ENCODE data around the gene BMPR1A.
"Not testable (repeated sequence)": the region's sequence is repeated elsewhere in the genome, so short reads cannot be mapped to it uniquely, and the experiment has no call there.

Gene BMPR1A

DNA sequence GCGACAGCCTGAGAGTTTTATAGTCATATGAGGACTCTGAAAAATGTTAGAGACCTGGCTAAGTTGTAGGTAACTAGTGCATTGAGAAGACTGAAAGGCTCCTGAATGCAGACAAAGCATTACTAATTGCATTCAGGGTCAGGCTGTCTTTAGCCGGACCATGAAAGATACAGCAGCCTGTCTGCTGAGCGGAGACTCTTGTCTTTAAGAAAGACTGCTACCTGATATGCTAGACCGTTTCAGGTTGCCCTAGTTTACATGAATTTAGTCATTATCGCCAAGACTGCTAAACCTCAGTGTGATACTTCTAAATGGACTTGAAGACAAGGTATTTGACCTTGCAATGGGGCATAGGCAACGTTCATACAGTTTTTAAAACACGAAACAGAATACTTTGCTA is 81.2 kb downstream of the BMPR1A start:
- in situ Hi-C loops (cut with MboI; ENCODE audit: low sequenced_read_pairs) = no loop called here
- Histone ChIP-seq H3K9me3 (no peaks in the 10 kb centered on the region), H3K27me3 (ENCODE audit: low read depth) (no peaks in the 10 kb centered on the region), H3K4me3 (no peak overlapping the region), H3K36me3 (replicated peaks) (0 out of 2 replicates have a peak, but pooled peaks cover 7% of the 10 kb centered on the region), H3K4me1 (peaks cover 13% of the 10 kb centered on the region)
- DNase-seq (ENCODE audit: low spot score in 2 of 2) = no peak

DNA sequence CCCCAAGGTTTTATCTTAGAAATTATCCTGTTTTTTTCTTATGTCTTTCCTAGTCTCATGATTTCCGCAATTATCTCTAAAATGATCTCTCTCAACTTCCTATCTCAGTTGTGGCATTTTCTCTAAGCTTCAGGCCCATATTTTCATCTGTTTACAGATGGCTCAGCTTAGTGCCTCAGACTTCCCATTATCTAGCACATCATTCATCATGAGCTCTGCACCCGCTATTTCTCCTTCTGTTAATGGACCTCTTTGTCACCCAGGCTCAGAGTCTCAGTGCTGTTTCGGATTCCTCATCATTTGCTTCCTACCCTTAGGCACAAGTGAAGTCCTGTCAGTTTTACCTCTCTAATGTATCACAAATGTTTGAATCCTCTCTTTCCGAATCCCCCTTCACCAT is 84.1 kb downstream of the BMPR1A start:
- Histone ChIP-seq H3K27me3 (ENCODE audit: low read depth) (no peaks in the 10 kb centered on the region), H3K36me3 (replicated peaks) (peaks cover 7% of the 10 kb centered on the region; the same call in 1 of the 2 replicates), H3K9me3 (no peaks in the 10 kb centered on the region), H3K4me3 (no peak overlapping the region), H3K4me1 (peaks cover 10% of the 10 kb centered on the region)
- no peak for DNase-seq (ENCODE audit: low spot score in 2 of 2)
- in situ Hi-C loops (cut with MboI; ENCODE audit: low sequenced_read_pairs) = no loop called here

DNA sequence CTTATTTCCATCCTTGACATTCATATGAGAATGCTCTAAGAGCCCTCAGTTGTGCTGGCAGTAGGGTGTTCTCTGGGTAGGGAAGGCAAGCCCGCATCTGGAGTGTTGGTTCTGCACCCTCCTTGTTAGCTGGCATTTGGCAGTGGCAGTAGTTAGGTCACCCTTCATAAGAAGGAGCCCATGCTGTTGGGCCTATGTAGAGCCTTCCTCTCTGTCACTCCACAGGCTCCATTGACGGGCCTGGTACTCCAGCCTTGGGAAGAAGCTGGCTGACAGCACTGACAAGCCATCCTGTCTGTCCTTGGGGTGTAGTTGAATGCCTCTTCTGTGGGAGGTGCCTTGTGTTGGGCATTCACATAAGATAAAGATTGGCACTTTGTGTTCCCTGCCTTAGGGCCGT is 89.7 kb downstream of the BMPR1A start:
- Histone ChIP-seq H3K27me3 (ENCODE audit: low read depth) (no peaks in the 10 kb centered on the region), H3K36me3 (replicated peaks) (peaks cover 6% of the 10 kb centered on the region; the same call in 1 of the 2 replicates), H3K4me1 (no peaks in the 10 kb centered on the region; the same call in 1 of the 2 replicates), H3K4me3 (no peak overlapping the region), H3K9me3 (no peaks in the 10 kb centered on the region)
- in situ Hi-C loops (cut with MboI; ENCODE audit: low sequenced_read_pairs) = no loop called here
- no peak for DNase-seq (ENCODE audit: low spot score in 2 of 2)

DNA sequence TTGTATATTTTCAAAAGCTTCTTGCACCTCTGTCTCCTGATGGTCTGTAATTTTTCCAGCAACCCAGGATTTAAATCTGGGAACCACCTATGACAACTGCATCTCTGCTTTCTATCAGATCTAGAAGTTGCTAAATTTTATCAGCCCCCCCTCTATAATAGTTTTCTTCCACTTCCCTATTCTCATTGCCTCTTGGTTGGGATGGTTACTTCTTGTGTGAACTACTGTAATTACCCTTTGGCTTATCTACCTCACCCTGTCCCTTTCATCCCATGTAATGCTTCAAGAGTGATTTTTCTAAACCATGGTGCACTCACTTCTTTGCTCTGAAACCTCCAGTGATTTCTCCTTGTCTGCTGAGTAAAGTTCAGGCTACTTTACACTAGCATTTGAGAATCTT is 92.3 kb downstream of the BMPR1A start:
- no peak overlapping the region for H3K4me3 ChIP-seq
- no peaks in the 10 kb centered on the region for H3K27me3 ChIP-seq (ENCODE audit: low read depth)
- H3K9me3 ChIP-seq = no peaks in the 10 kb centered on the region
- peaks cover 6% of the 10 kb centered on the region for H3K36me3 ChIP-seq (replicated peaks)
- H3K4me1 ChIP-seq = peaks cover 5% of the 10 kb centered on the region
- in situ Hi-C loops (cut with MboI; ENCODE audit: low sequenced_read_pairs) = no loop called here
- no peak for DNase-seq (ENCODE audit: low spot score in 2 of 2)

DNA sequence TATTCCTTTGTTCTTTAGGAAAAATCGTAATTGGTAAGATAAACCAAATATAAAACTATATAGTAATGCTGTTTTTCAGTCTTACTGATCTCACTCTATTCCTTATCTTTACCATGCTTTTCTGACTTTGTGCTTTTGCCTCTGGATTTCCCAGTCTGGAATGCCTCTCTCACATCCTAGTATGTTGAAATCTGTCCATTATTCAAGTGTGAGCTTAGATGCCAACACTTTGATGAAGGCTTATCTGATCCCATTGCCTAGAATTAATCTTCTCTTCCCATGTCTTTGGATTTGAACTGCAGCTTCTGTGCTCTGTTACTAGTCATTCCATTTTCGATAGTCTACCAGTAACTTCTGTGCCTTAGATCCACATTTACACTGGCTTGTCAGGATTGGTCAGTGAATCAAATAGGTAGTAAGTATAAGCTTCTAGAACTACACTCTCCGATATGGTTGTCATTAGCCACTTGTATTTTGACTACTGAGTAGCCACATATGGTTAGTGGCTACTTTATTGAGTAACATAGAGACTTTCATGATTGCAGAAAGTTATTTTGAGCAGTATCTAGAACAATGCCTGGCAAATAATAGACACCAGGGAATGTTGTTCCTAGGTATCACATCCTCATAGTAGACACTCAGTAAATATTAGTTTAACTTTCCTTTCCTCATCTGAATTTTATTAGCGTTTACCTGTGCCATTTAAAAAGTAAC is 92.9 kb downstream of the BMPR1A start:
- H3K4me1 ChIP-seq = peaks cover 10% of the 10 kb centered on the region
- no peak for DNase-seq (ENCODE audit: low spot score in 2 of 2)
- peaks cover 6% of the 10 kb centered on the region for H3K36me3 ChIP-seq (replicated peaks)
- no peaks in the 10 kb centered on the region for H3K9me3 ChIP-seq
- no peaks in the 10 kb centered on the region for H3K27me3 ChIP-seq (ENCODE audit: low read depth)
- in situ Hi-C loops (cut with MboI; ENCODE audit: low sequenced_read_pairs) = no loop called here
- H3K4me3 ChIP-seq = no peak overlapping the region

DNA sequence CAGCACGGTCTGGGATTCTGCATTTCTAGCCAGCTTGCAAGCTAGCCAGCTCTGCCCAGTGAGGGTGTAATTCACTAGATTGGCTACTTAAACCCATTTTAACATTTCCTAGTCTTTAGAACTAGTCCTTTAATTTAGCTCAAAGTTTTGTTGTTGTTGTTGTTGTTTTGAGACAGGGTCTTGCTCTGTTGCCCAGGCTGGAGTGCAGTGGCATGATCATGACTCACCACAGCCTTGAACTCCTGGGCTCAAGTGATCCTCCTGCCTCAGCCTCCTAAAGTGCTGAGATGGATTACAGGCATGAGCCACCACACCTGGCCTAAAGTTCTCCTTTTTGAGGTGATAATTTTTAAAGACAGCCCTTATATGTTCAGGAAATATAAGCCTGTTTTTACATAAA is 94.1 kb downstream of the BMPR1A start:
- no peaks in the 10 kb centered on the region for H3K9me3 ChIP-seq
- in situ Hi-C loops (cut with MboI; ENCODE audit: low sequenced_read_pairs) = no loop called here
- no peak for DNase-seq (ENCODE audit: low spot score in 2 of 2)
- peaks cover 20% of the 10 kb centered on the region for H3K4me1 ChIP-seq
- H3K27me3 ChIP-seq (ENCODE audit: low read depth) = no peaks in the 10 kb centered on the region
- H3K4me3 ChIP-seq = no peak overlapping the region
- peaks cover 6% of the 10 kb centered on the region for H3K36me3 ChIP-seq (replicated peaks)

DNA sequence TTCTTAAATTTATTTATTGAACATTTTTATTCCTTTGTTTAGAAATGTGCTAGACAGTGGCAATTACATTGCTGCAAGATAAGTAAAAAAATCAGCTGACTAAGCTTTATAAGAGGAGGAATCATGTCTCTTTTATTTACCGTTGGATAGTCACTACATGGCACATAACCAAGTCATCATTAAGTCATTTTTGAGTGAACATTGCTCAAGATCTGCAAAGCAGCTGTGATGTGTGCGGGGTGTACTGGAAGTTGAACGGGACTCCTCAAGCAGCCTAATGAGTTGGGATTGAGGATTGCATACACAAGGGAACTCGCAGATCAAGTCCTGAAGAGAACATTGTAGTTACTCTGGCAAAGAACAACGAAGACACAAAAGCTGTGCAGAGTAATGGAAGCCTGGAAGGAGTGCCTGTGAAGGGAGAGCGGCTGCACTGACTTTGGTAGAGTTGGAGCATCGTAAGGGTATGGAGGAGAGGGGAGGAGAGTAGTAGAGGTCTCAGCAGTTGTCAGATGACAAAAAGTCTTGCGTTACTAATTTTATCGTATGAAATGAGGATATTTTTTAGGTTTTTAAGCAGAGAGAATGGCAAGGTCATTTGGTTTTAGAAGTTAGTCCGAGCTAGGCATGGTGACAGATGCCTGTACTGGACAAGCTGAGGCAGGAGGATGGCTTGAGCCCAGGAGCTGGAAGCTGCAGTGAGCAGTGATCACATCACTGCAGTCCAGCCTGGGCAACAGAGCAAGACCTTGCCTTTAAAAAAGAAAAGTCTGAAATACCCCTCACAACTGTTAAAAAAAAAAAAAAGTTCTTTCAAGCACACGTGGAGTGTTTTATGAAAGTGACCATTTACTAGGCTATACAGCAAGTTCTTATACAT is 95.1 kb downstream of the BMPR1A start:
- no peak for DNase-seq (ENCODE audit: low spot score in 2 of 2)
- Histone ChIP-seq H3K4me1 (peaks cover 29% of the 10 kb centered on the region), H3K4me3 (no peak overlapping the region), H3K36me3 (replicated peaks) (peaks cover 6% of the 10 kb centered on the region), H3K27me3 (ENCODE audit: low read depth) (no peaks in the 10 kb centered on the region), H3K9me3 (no peaks in the 10 kb centered on the region)
- in situ Hi-C loops (cut with MboI; ENCODE audit: low sequenced_read_pairs) = no loop called here

DNA sequence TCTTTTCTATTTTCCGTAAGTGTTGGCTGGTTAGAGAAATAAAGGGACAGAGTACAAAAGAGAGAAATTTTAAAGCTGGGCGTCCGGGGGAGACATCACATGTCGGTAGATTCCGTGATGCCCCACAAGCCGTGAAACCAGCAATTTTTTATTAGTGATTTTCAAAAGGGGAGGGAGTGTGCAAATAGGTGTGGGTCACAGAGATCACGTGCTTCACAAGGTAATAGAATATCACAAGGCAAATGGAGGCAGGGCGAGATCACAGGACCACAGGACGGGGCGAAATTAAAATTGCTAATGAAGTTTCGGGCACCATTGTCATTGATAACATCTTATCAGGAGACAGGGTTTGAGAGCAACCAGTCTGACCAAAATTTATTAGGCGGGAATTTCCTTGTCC is 97.2 kb downstream of the BMPR1A start:
- H3K4me3 ChIP-seq = not testable (repeated sequence)

DNA sequence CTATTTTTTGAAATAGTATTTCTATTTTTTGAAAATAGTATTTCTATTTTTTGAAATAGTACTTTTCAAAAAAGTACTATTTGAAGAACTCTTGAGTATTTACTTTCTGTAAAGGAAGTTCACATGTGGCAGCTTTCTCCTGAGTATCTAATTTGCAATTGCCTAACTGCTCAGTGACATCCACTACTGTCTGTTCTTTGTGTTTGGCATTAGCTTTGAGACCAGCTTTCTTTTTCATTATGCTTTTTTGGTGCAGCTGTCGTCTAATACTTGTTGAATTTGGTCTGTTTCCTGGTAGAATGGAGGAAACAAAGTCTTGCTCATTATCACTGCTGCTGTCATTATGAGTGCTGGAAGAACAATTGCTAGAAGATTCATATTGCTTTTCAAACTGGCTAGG is 99.1 kb downstream of the BMPR1A start:
- no peak for DNase-seq (ENCODE audit: low spot score in 2 of 2)
- peaks cover 45% of the 10 kb centered on the region for H3K4me1 ChIP-seq
- H3K9me3 ChIP-seq = no peaks in the 10 kb centered on the region
- in situ Hi-C loops (cut with MboI; ENCODE audit: low sequenced_read_pairs) = no loop called here
- H3K27me3 ChIP-seq (ENCODE audit: low read depth) = no peaks in the 10 kb centered on the region
- H3K4me3 ChIP-seq = no peak overlapping the region
- no peaks in the 10 kb centered on the region; the same call in none of the 2 replicates for H3K36me3 ChIP-seq (replicated peaks)

More for the DNA sequence above, 97.2 kb downstream of the BMPR1A start:
- H3K4me1 ChIP-seq = peaks cover 45% of the 10 kb centered on the region
- H3K27me3 ChIP-seq (ENCODE audit: low read depth); DNase-seq (ENCODE audit: low spot score in 2 of 2); H3K36me3 ChIP-seq (replicated peaks); in situ Hi-C loops (cut with MboI; ENCODE audit: low sequenced_read_pairs); H3K9me3 ChIP-seq: not testable (repeated sequence)

DNA sequence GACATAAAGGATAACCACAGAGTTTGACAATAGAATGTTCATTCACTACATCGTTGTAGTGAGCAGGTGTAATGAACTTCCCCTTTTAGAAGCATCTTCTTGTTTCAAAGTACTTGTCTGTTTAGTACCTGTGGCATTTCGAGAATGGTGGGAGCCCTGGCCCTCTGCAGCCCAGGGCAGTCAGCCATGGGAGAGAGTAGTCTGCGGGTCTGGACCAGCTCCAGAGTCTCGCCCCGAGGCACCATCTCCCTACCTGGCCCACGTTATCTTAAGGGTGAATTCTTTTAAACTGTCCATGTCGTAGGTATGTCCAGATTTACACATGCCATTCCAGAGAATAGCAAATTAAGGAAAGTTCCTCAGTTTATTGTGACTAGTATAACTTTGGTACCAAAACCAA is 99.7 kb downstream of the BMPR1A start:
- Histone ChIP-seq H3K27me3 (ENCODE audit: low read depth) (no peaks in the 10 kb centered on the region), H3K36me3 (replicated peaks) (no peaks in the 10 kb centered on the region; the same call in none of the 2 replicates), H3K4me3 (no peak overlapping the region), H3K9me3 (no peaks in the 10 kb centered on the region), H3K4me1 (peaks cover 47% of the 10 kb centered on the region)
- in situ Hi-C loops (cut with MboI; ENCODE audit: low sequenced_read_pairs) = no loop called here
- no peak for DNase-seq (ENCODE audit: low spot score in 2 of 2)

DNA sequence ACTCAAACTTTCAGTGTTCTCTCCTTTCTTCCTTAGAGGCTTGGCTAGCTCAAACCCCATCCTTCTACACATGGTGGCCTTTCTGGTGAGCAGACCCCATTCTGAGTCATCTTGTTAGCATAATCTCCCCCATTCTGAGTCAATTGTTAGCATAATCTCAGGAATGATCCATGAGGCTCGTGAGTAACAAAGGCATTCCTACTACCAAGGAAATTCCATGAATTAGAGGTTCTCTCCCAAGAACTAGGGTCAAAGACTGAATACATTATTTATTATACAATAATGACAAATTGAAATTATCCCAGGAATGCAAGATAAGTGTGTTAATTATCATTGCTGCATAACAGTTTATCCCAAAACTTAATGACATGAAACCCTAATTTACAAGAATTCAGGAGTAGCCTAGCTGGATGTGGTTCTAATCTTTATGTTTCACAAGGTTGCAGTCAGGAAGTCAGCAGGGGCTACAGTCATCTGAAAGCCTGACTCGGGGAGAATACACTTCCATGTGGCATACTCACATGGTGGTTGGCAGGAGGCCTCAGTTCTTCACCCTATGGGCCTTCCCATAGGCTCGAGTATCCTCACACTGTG is 100.8 kb downstream of the BMPR1A start:
- Histone ChIP-seq H3K9me3 (no peaks in the 10 kb centered on the region), H3K4me3 (no peak overlapping the region), H3K4me1 (peaks cover 58% of the 10 kb centered on the region), H3K27me3 (ENCODE audit: low read depth) (no peaks in the 10 kb centered on the region), H3K36me3 (replicated peaks) (no peaks in the 10 kb centered on the region; the same call in 1 of the 2 replicates)
- in situ Hi-C loops (cut with MboI; ENCODE audit: low sequenced_read_pairs) = no loop called here
- DNase-seq (ENCODE audit: low spot score in 2 of 2) = peak; percentile 52 to 87

DNA sequence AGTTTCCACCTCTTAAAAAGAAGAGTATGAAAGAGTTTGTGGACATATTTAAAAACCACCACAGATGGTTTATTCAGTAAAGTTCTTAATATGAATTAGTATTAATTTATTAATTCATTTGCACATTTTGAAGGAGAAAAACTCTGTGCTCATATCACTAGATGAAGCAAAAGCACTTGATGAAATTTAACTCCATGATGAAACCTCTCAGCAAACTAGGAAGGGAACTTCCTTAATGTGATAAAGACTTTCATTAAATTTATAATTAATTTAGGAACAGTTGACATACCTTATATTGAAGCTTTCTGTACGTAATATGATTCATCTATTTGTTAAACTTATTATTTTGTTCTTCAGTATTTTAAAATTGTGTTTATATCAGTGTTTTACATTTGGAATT is 101.6 kb downstream of the BMPR1A start:
- no peak for DNase-seq (ENCODE audit: low spot score in 2 of 2)
- Histone ChIP-seq H3K4me1 (peaks cover 66% of the 10 kb centered on the region), H3K4me3 (no peak overlapping the region), H3K27me3 (ENCODE audit: low read depth) (no peaks in the 10 kb centered on the region), H3K36me3 (replicated peaks) (no peaks in the 10 kb centered on the region; the same call in 1 of the 2 replicates), H3K9me3 (no peaks in the 10 kb centered on the region)
- in situ Hi-C loops (cut with MboI; ENCODE audit: low sequenced_read_pairs) = no loop called here

DNA sequence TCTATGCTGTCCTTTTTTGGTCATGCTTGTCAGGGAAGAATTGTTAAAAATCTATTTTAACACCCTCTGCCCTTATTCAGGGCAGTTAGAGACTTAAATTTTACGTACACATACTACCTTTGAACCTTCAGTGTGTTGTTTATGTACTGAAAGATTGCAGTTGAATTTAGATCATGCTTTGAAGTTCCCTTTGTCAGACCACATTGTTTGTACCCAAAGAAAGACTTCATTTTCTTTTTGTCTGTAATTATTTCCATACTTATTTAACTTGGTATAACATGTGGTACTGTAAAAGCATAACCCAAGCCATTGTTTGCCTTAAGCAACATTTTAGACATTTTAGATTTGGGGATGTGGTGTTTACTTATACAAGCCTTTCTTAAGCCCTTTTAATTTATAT is 104.9 kb downstream of the BMPR1A start:
- DNase-seq (ENCODE audit: low spot score in 2 of 2) = no peak
- Histone ChIP-seq H3K27me3 (ENCODE audit: low read depth) (no peaks in the 10 kb centered on the region), H3K36me3 (replicated peaks) (no peaks in the 10 kb centered on the region; the same call in 1 of the 2 replicates), H3K4me3 (no peak overlapping the region), H3K9me3 (no peaks in the 10 kb centered on the region), H3K4me1 (peaks cover 69% of the 10 kb centered on the region)
- in situ Hi-C loops (cut with MboI; ENCODE audit: low sequenced_read_pairs) = no loop called here

DNA sequence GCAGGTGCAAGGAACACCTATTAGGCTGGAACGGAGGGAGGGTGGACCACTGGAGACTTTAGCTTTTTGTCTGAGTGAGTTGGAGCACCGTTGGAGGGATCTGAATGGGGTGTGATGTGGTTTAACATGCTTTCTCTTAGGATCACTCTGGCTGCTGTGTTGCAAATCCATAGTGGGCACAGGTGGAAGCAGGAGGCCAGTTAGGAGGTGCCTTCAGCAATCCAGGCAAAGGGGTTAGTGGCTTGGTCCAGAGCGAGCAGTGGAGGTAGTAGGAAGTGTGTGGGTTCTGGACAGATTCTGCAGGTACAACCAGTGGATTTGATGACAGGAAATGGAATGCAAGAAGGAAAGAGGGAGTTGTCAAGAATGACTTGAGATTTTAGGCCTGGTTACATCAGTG is 106.0 kb downstream of the BMPR1A start:
- Histone ChIP-seq H3K4me1 (peaks cover 69% of the 10 kb centered on the region), H3K9me3 (no peaks in the 10 kb centered on the region), H3K27me3 (ENCODE audit: low read depth) (no peaks in the 10 kb centered on the region), H3K36me3 (replicated peaks) (no peaks in the 10 kb centered on the region; the same call in 1 of the 2 replicates), H3K4me3 (no peak overlapping the region)
- DNase-seq (ENCODE audit: low spot score in 2 of 2) = no peak
- in situ Hi-C loops (cut with MboI; ENCODE audit: low sequenced_read_pairs) = no loop called here

Data from HAP-1 (cell line).